ENCODE data around the gene POMGNT2. TPM values are rescaled to one million over a fixed set of nuclear protein-coding genes. Genes with fewer than 3 reads are reported as not detected.

POMGNT2 gene
- total RNA-seq, 2 donors from 2014 or later, result 11.5 to 13.7 TPM

DNA sequence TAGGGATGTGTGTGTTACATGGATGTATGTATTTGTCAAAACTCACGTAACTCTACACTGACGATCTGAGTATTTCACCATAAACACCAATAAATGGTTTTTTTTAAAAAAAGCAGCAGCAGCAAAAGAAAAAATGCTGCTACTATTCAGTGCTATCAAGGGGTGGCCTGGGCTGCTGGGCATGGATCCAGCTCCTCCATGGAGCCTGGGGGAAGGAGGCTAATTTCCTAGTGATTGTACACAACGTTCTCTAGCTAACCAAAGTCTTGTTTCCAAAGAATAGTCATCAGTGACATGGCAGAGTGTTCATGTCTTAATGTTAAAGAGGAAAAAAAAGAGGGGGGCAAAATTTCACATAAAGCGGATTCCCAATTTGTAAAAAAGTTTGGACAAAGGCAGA is 29.0 kb downstream of the POMGNT2 start:
- DNase-seq, result no peak
- Histone ChIP-seq H3K4me1 (no peaks in the 10 kb centered on the region), H3K36me3 (replicated peaks in 1 of 2; ENCODE audit: insufficient read depth in 1 of 2, low read depth in 2 of 2) (peaks cover 0 to 15% of the 10 kb centered on the region in 2 donors), H3K9me3 (no peaks in the 10 kb centered on the region), H3K27me3 (no peaks in the 10 kb centered on the region), H3K4me3 (no peak overlapping the region), H3K27ac (no peak overlapping the region)
- intact Hi-C loops (cut with DNase I), result no loop called here
- no peak for ATAC-seq
- TF ChIP-seq, protein P1, sequence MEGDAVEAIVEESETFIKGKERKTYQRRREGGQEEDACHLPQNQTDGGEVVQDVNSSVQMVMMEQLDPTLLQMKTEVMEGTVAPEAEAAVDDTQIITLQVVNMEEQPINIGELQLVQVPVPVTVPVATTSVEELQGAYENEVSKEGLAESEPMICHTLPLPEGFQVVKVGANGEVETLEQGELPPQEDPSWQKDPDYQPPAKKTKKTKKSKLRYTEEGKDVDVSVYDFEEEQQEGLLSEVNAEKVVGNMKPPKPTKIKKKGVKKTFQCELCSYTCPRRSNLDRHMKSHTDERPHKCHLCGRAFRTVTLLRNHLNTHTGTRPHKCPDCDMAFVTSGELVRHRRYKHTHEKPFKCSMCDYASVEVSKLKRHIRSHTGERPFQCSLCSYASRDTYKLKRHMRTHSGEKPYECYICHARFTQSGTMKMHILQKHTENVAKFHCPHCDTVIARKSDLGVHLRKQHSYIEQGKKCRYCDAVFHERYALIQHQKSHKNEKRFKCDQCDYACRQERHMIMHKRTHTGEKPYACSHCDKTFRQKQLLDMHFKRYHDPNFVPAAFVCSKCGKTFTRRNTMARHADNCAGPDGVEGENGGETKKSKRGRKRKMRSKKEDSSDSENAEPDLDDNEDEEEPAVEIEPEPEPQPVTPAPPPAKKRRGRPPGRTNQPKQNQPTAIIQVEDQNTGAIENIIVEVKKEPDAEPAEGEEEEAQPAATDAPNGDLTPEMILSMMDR (IDR thresholded peaks at IDR 0.05), result no peak
- TF ChIP-seq POLR2A (IDR thresholded peaks at IDR 0.05), result no peak
- WGBS, 2 donors, result 88 to 91% methylated on average over 4 of the region's 4 CpGs

DNA sequence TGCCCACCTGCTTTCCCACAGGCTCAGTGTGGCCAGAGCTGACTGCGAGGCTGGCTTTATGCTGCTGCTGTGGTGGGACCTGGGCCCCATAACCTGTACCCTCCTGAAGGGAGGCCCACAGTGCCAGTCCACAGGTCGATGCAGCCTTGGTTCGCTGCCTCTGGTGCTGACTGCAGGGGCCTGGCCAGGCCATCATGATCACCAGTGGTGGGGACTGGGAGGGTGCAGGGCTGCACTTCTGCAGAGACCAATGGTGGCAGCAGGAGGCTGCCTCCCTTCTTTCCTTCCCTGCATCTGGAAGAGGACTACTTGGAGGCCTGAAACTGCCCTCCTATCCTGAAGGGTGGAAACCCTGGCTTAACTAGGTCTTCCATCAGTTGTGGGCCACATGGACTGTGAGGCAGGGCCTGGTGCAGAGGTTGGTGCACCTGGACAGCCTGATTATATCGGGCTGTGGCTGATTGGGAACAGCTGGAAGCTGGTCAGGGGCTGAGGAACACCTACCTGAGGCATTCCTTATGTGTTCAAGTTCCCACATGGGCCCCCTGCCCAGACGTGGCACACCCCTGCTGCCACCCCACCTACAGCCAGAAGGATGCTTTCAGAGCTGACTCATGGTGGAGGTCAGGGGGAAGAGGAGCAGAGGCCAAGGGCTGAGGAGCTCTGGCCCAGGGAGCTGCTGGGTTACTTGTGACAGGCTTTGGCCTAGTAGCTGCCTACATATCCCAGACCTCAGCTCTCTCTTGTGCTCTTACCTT is 29.8 kb downstream of the POMGNT2 start:
- intact Hi-C loops (cut with DNase I), result no loop called here
- 77 to 87% methylated on average over 3 to 5 of the region's 5 CpGs for WGBS, 2 donors
- Histone ChIP-seq H3K9me3 (no peaks in the 10 kb centered on the region), H3K36me3 (replicated peaks in 1 of 2; ENCODE audit: insufficient read depth in 1 of 2, low read depth in 2 of 2) (peaks cover 0 to 15% of the 10 kb centered on the region in 2 donors), H3K27me3 (no peaks in the 10 kb centered on the region), H3K4me1 (no peaks in the 10 kb centered on the region), H3K4me3 (no peak overlapping the region), H3K27ac (no peak overlapping the region)
- ATAC-seq, result no peak
- TF ChIP-seq, protein P1 (IDR thresholded peaks at IDR 0.05), result no peak
- TF ChIP-seq POLR2A (IDR thresholded peaks at IDR 0.05), result no peak
- no peak for DNase-seq

DNA sequence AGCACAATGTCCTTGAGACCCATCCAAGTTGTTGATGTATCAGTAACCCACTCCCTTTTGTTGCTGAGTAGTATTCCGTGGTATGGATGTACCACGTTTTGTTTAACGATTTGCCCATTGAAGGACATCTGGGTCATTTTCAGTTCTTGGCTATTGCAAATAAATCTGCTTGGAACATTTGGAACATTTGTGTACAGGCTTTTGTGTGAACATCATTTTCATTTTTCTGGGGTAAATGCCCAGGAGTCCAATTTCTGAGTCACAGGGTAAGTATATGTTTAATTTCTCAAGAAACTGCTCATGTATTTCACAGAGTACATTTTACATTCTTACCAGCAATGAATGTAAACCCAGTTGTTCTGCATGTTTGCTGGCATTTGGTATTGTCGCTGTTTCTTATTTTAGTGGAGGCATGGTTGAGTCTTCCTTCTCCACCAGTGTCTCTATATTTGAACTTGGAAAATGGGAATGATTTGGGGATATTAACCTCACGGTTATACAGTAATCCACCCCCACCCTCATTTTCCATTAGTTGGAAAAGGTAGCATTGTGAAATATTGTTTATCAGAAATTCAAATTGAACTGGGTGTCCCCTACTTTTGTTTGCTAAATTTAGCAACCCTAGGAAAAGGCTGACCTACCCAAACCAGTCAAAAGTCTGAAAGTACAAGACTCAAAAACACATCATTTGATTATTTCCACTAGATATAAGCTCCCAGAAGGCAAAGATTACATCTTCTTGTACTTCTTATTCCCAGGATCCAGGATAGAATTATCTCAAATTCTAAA is 30.8 kb downstream of the POMGNT2 start:
- H3K9me3 ChIP-seq, result no peaks in the 10 kb centered on the region
- H3K4me3 ChIP-seq, result no peak overlapping the region
- peaks cover 0 to 6% of the 10 kb centered on the region in 2 donors for H3K36me3 ChIP-seq (replicated peaks in 1 of 2; ENCODE audit: insufficient read depth in 1 of 2, low read depth in 2 of 2)
- H3K27me3 ChIP-seq, result no peaks in the 10 kb centered on the region
- TF ChIP-seq, protein P1 (IDR thresholded peaks at IDR 0.05), result no peak
- no peak for TF ChIP-seq POLR2A (IDR thresholded peaks at IDR 0.05)
- intact Hi-C loops (cut with DNase I), result no loop called here
- ATAC-seq (no peak), DNase-seq (no peak)
- no peaks in the 10 kb centered on the region for H3K4me1 ChIP-seq
- no peak overlapping the region for H3K27ac ChIP-seq
- WGBS, 2 donors, result 87 to 91% methylated on average over 5 of the region's 5 CpGs

DNA sequence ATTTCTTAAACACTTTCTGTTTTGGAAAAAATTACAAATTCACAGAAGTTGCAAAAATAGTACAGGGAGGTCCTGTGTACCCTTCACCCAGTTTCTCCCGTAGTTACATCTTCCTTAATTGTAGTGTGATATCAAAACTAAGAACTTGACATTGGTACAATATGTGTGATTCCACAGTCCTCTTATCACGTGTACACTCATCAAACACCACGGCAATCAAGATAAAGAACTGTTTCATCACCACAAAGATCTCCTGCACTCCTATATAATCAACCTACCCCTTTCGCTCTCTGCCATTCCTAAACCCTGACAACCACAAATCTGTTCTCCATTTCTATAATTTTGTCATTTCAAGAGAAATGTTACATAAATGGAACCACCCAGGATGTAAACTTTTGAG is 31.4 kb downstream of the POMGNT2 start:
- ATAC-seq (no peak), DNase-seq (no peak)
- H3K27me3 ChIP-seq, result no peaks in the 10 kb centered on the region
- 53 to 66% methylated on average over 4 of the region's 4 CpGs for WGBS, 2 donors
- H3K9me3 ChIP-seq, result no peaks in the 10 kb centered on the region
- no peak for TF ChIP-seq POLR2A (IDR thresholded peaks at IDR 0.05)
- TF ChIP-seq, protein P1 (IDR thresholded peaks at IDR 0.05), result no peak
- H3K27ac ChIP-seq, result no peak overlapping the region
- no peaks in the 10 kb centered on the region for H3K4me1 ChIP-seq
- H3K4me3 ChIP-seq, result no peak overlapping the region
- H3K36me3 ChIP-seq (replicated peaks in 1 of 2; ENCODE audit: insufficient read depth in 1 of 2, low read depth in 2 of 2), result no peaks in the 10 kb centered on the region
- intact Hi-C loops (cut with DNase I), result no loop called here

Measured in body of pancreas (tissue), 4 donors.